ENCODE results near the gene PROCA1.

The PROCA1 gene

GRCh38 chr17:28705728-28706334, 5.9 kb downstream of the PROCA1 start:
- no peak for DNase-seq

- DNase-seq = no peak
Measured at GRCh38 chr17:28705074-28705659, 6.5 kb downstream of the PROCA1 start.

- DNase-seq = no peak
Measured at GRCh38 chr17:28704219-28704858, 7.3 kb downstream of the PROCA1 start.

DNA sequence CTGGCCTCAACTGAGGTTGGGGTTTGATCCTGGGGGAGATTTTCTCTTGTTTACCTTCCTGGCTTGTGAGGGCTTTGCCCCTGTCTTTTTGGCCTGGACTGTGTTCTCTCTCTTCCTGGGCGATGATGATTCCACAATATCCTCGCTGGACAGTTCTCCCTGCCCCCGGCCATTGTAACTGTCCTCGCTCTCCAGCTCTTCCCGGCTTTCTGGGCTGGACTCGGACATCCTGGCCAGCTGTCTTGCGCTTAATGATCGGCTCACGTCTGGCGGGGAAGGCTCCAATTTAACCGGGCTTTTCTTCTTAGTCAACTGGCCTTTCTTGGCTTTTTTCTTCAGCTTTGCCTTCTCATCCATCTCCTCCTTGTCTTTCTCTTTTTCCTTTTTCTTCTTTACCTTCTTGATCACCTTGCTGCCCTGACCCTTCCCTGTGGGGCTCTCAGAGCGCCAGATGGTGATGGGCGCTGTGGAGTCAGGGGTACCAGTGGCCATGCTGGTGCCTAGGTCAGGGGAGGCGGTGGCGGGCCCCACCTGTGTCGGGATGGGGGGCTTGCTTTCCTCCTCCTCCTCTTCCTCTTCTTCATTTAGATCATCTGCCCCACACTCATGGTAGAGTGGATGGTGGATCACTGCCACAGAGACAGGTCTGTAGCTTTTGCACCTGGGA, 8.0 kb downstream of the PROCA1 start:
- no peak for DNase-seq

GRCh38 chr17:28702752-28703150, 8.9 kb downstream of the PROCA1 start:
- no peak for DNase-seq

DNA sequence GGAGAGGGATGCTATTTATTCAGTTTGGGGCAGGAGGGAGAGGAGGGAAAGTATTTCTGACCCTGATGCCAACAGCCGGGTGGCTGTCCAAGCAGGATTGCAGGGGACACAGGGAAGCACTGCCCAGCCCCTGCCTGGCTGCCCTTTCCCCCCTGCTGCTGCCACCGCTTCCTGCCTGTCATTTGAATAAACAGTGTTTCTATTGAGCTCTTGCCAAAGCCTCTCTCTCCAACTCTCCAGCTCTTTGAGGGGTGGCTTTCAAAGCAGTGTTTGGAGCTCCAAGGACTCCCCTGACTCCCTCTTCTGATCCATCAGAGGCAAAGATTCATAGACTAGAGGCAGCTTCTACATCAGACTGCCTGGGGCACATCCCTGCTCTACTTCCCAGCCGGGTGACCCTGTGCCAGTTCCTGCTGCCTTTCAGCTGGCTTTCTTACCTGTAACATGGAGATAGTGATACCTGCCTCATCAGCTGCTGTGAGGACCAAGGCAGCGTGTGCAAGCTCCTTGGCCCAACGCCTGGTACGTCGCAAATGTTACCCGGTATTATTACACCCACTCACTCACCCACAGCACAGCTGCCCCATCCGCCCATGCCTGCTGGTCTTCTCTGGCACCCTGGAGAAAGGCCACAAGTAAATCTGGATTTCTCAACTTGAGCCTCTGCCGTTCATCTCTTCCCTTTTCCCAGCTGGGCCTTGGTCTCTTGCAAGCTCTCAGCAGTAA, 9.5 kb downstream of the PROCA1 start:
- DNase-seq = no peak

- no peak for DNase-seq
Measured at GRCh38 chr17:28700830-28701492, 10.7 kb downstream of the PROCA1 start.

DNA sequence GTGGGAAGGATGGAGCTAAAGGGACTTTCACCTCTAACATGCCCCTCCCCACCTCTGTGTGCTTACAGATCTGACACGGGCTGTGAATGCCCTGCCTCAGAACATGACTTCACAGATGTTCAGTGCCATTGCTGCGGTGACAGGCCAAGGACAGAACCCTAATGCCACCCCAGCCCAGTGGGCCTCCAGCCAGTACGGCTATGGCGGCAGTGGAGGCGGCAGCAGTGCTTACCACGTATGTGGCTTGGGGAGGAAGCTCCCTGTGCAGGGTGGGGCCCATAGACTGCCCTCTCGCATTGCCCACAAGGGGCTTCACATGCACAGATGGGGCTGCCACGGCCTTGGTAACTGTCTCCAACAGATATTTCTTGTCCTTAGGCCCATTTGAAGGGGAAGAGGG, 11.4 kb downstream of the PROCA1 start:
- no peak for DNase-seq

DNA sequence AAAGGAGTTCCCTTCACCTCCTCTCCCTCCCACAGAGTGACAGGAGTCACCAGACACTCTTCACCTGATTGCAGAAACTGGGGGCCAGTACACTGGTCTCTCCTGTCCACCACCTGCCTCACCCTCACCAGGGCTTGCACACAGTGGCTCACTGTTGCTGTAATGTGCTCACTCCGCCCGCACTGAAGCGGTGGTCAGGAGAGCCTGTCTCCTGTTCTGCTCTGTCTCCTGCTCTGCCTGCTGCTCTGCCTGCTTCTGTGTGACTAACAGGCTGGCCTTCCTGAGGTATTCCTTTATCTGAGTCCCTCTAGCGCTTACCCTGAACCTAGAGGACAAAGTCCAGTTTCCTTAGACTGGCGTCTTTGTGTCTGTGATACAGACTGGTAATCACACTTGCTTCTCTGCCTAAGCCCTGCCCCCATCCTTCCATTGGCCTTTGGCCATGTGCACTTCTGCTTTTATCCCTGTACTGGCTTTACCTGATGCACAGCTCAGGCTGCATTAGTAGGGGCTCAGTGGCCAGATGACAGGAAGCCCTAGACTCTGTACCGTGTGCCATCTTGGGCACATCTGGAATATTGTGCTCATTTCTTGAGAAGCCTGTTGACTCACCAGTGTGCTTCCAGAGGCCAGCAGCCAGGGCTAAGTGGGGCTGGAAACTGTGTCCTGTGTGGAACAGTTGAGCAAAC, 13.3 kb downstream of the PROCA1 start:
- DNase-seq = no peak

DNA sequence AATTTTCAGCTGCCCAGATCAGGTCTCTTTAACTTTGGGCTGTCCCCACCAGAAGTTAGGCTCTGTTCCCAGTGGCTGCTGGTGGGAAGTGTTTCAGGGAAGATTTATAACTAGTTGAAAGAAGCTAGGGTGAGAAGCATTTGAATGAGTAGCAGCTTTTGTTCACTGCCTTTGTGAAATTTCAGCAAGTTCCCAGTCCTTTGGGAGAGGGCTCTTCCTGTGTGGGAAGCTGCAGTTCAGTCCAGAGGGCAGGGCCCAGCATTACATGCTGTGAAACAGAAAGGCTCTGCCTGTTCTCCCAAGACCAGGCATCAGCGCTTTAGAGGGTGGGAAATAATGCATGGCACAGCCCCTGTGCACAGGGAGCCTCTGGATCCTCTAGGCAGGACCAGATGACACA, 17.8 kb downstream of the PROCA1 start:
- no peak for DNase-seq

- DNase-seq = no peak
Measured at GRCh38 chr17:28689011-28689410, 22.7 kb downstream of the PROCA1 start.

- DNase-seq = no peak
Measured at GRCh38 chr17:28688481-28688880, 23.2 kb downstream of the PROCA1 start.

- no peak for DNase-seq
Measured at GRCh38 chr17:28686296-28686695, 25.4 kb downstream of the PROCA1 start.

DNA sequence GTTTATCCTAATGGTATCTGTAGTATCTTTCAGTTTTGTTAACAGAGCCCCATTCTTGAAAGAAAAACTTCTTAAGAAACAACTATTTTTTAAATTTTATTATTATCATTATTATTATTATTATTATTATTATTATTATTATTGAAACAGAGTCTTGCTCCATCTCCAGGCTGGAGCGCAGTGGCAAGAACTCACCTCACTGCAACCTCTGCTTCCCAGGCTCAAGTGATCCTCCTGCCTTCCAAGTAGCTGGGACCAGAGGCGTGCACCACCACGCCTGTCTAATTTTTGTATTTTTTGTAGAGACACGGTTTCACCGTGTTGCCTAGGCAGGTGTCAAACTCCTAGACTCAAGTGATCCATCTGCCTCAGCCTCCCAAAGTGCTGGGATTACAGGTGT, 26.3 kb downstream of the PROCA1 start:
- DNase-seq = no peak

- DNase-seq = no peak
Measured at GRCh38 chr17:28684963-28685362, 26.7 kb downstream of the PROCA1 start.

- no peak for DNase-seq
Measured at GRCh38 chr17:28682655-28683054, 29.0 kb downstream of the PROCA1 start.

GRCh38 chr17:28675980-28676379, 35.7 kb downstream of the PROCA1 start:
- DNase-seq = no peak

- no peak for DNase-seq
Measured at GRCh38 chr17:28675490-28675889, 36.2 kb downstream of the PROCA1 start.

GRCh38 chr17:28669918-28670317, 41.8 kb downstream of the PROCA1 start:
- DNase-seq = no peak

- no peak for DNase-seq
Measured at GRCh38 chr17:28667870-28668269, 43.8 kb downstream of the PROCA1 start.

GRCh38 chr17:28665994-28666393, 45.7 kb downstream of the PROCA1 start:
- no peak for DNase-seq

DNA sequence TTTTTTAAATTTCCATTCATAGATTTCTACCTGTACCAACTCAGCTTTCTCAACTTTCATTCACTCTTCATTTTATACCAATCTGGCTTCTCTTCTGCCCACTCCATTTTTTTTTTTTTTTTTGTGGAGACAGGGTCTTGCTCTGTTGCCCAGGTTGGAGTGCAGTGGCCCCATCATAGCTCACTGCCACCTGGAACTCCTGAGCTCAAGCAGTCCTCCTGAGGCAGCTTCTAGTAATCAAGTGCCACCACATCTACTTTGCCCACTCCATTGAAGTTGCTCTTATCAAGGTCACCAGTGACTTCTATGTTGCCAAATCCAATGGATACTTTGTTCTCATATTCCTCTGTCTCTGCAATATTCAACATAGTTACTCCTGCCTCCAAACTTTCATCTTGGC, 48.0 kb downstream of the PROCA1 start:
- DNase-seq = no peak

GRCh38 chr17:28662527-28662829, 49.2 kb downstream of the PROCA1 start:
- no peak for DNase-seq

Measured in NK-92 treated with Interleukin-12 subunit alpha and Interleukin-12 subunit beta, amount 100 ng/mL, for 24 hours (cell line).